Mesothelial cell of epicardium (in vitro differentiated cells): ENCODE results near the gene KCNMB2. TPM values are rescaled to one million over a fixed set of nuclear protein-coding genes. Genes with fewer than 3 reads are reported as not detected.

Experiments used
- DNase-seq, 2 experiments: peaks; one replicate each; pipeline ENCODE4 v3.0.0; 2021; ENCODE audit warnings: low spot score in 2 of 2; ENCODE audit not compliant: unreplicated experiment in 2 of 2
- H3K27ac Mint-ChIP-seq: 2 replicates; pipeline ENCODE4 v1.8.0; 2021; ENCODE audit warnings: mixed read lengths
- H3K27me3 Mint-ChIP-seq: 2 replicates; pipeline ENCODE4 v1.8.0; 2021; ENCODE audit warnings: low read depth, mixed read lengths
- H3K36me3 Mint-ChIP-seq: 2 replicates; pipeline ENCODE4 v1.8.0; 2021; ENCODE audit warnings: mixed read lengths
- H3K4me1 Mint-ChIP-seq: 2 replicates; pipeline ENCODE4 v1.8.0; 2021; ENCODE audit warnings: mixed read lengths
- H3K4me3 Mint-ChIP-seq: 2 replicates; pipeline ENCODE4 v1.8.0; 2021; ENCODE audit warnings: mild to moderate bottlenecking, moderate library complexity, mixed read lengths
- H3K9me3 Mint-ChIP-seq: 2 replicates; pipeline ENCODE4 v1.8.0; 2021; ENCODE audit warnings: mixed read lengths
- total RNA-seq: library from RNA; stranded (reverse); gene quantifications from 3 replicates; pipeline ENCODE4 v1.2.1, GENCODE V29; 2021
- TF ChIP-seq, protein P1 (sequence below): fragments of 200-600 bp; sonication (generic); IDR thresholded peaks from one replicate; pipeline ENCODE4 v1.5.0; 2021; ENCODE audit warnings: antibody characterized with exemption; ENCODE audit not compliant: unreplicated experiment

The KCNMB2 gene
- total RNA-seq, 1 donor from 2014 or later: 3.9 TPM

- TF ChIP-seq, protein P1, sequence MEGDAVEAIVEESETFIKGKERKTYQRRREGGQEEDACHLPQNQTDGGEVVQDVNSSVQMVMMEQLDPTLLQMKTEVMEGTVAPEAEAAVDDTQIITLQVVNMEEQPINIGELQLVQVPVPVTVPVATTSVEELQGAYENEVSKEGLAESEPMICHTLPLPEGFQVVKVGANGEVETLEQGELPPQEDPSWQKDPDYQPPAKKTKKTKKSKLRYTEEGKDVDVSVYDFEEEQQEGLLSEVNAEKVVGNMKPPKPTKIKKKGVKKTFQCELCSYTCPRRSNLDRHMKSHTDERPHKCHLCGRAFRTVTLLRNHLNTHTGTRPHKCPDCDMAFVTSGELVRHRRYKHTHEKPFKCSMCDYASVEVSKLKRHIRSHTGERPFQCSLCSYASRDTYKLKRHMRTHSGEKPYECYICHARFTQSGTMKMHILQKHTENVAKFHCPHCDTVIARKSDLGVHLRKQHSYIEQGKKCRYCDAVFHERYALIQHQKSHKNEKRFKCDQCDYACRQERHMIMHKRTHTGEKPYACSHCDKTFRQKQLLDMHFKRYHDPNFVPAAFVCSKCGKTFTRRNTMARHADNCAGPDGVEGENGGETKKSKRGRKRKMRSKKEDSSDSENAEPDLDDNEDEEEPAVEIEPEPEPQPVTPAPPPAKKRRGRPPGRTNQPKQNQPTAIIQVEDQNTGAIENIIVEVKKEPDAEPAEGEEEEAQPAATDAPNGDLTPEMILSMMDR: no peak
- H3K27ac Mint-ChIP-seq: no peak overlapping the region
- H3K36me3 Mint-ChIP-seq: peaks cover 15% of the 10 kb centered on the region
- H3K4me3 Mint-ChIP-seq: no peak overlapping the region
- DNase-seq: no peak
- H3K27me3 Mint-ChIP-seq: no peaks in the 10 kb centered on the region
- H3K4me1 Mint-ChIP-seq: peaks cover under 1% of the 10 kb centered on the region
- peaks cover 15% of the 10 kb centered on the region for H3K9me3 Mint-ChIP-seq
Observed at GRCh38 chr3:178748874-178749273, 212.6 kb downstream of the KCNMB2 start.

DNA sequence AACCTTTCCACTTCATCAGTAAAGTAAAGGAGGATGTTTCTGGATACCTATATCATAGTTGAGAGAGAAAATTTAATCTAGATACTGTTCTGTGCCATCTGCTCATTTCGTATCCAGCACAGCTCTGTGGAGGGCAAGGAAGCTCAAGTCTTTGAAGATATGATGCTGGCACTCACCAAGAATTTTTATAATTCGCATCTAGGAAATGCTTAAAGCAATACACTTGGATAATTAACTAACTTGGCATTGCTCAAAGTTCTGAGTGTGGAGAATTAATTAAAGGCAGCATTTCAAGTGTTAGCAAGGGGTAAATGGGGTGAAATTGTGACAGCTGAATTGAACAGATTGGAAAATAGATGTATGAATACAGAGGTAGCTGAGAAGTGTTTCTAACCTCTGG is 213.2 kb downstream of the KCNMB2 start:
- H3K27me3 Mint-ChIP-seq: no peaks in the 10 kb centered on the region
- no peak overlapping the region for H3K27ac Mint-ChIP-seq
- H3K9me3 Mint-ChIP-seq: peaks cover 15% of the 10 kb centered on the region
- peaks cover 15% of the 10 kb centered on the region for H3K36me3 Mint-ChIP-seq
- no peak overlapping the region for H3K4me3 Mint-ChIP-seq
- no peaks in the 10 kb centered on the region for H3K4me1 Mint-ChIP-seq
- no peak for DNase-seq
- TF ChIP-seq, protein P1: no peak

GRCh38 chr3:178750639-178751300 is 214.5 kb downstream of the KCNMB2 start:
- H3K36me3 Mint-ChIP-seq: peaks cover 9% of the 10 kb centered on the region
- H3K4me3 Mint-ChIP-seq: no peak overlapping the region
- H3K27me3 Mint-ChIP-seq: no peaks in the 10 kb centered on the region
- H3K27ac Mint-ChIP-seq: no peak overlapping the region
- peaks cover 2% of the 10 kb centered on the region for H3K4me1 Mint-ChIP-seq
- peaks cover 7% of the 10 kb centered on the region for H3K9me3 Mint-ChIP-seq
- TF ChIP-seq, protein P1: no peak
- DNase-seq: no peak

DNA sequence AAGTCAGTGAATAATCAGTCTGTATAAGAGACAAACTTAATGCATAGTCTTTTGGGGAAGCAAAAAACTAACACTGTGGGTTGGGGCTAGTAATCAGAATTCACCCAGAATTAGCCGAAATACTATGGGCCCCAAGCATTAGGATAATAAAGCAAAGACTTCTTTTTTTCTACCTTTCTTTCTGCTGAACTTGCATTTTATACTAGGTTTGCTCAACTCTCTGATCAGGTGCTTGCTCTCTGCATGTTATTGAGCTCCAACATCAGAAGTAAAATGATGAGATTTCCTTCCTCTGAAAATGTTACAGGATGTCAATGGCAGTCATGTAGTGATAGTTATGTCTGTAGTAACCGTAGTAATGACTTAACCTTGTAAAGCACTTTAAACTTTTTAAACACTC is 216.6 kb downstream of the KCNMB2 start:
- Mint-ChIP-seq H3K4me3 (no peak overlapping the region), H3K27ac (no peak overlapping the region), H3K36me3 (no peaks in the 10 kb centered on the region), H3K9me3 (no peaks in the 10 kb centered on the region), H3K27me3 (no peaks in the 10 kb centered on the region), H3K4me1 (peaks cover 3% of the 10 kb centered on the region)
- TF ChIP-seq, protein P1: no peak
- DNase-seq: no peak

DNA sequence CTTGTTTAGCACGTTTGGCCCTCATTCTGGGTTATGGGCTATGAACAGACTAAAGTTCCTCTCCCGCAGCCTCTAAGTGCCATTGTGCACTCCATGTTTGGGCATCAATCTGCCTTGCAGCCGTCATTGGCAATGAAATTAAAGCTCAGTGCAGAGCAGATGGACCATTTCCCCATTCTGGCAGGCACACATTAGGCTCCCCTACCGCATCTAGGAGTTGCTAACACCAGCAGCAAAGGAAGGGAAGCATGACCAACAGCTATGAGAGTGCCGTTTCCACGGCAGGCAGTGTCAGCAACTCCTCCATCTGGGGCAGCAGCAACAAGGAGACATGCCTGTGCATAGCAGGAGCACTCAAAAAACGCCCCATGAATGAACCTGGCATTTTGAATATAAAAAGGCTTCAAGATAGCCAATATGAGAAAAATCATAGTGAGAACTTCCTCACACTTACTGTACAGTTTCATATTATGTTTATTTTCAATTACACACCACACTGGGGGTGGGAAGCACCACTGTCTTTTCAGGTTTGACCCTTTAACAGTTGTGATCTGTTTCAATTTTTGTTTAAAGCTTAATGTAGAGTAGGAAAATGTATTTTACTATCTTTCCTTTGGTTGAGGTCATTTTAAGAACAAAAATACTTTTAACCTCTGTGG is 218.7 kb downstream of the KCNMB2 start:
- no peaks in the 10 kb centered on the region for H3K9me3 Mint-ChIP-seq
- DNase-seq: no peak
- H3K4me3 Mint-ChIP-seq: no peak overlapping the region
- no peaks in the 10 kb centered on the region for H3K27me3 Mint-ChIP-seq
- no peaks in the 10 kb centered on the region for H3K36me3 Mint-ChIP-seq
- TF ChIP-seq, protein P1: no peak
- H3K4me1 Mint-ChIP-seq: peaks cover 3% of the 10 kb centered on the region
- no peak overlapping the region for H3K27ac Mint-ChIP-seq
